Nephron progenitor cell (in vitro differentiated cells): Measurements from ENCODE around the gene AOPEP.
"Not testable (repeated sequence)": the region's sequence is repeated elsewhere in the genome, so short reads cannot be mapped to it uniquely, and the experiment has no call there.

Source experiments
- DNase-seq: peaks from one replicate; pipeline ENCODE4 v3.0.0; 2021
- H3K27ac Mint-ChIP-seq: 2 replicates; pipeline ENCODE4 v1.8.0; 2021; ENCODE audit warnings: mild to moderate bottlenecking, moderate library complexity, mixed read lengths
- H3K27me3 Mint-ChIP-seq: 2 replicates; pipeline ENCODE4 v1.8.0; 2021; ENCODE audit warnings: mild to moderate bottlenecking, low read depth, mixed read lengths; ENCODE audit not compliant: poor library complexity
- H3K36me3 Mint-ChIP-seq: 2 replicates; pipeline ENCODE4 v1.8.0; 2021; ENCODE audit warnings: low read depth, mixed read lengths
- H3K4me1 Mint-ChIP-seq: 2 replicates; pipeline ENCODE4 v1.8.0; 2021; ENCODE audit warnings: mixed read lengths
- H3K4me3 Mint-ChIP-seq: 2 replicates; pipeline ENCODE4 v1.8.0; 2021; ENCODE audit warnings: mild to moderate bottlenecking, moderate library complexity, mixed read lengths
- H3K9me3 Mint-ChIP-seq: 2 replicates; pipeline ENCODE4 v1.8.0; 2021; ENCODE audit warnings: mild to moderate bottlenecking, moderate library complexity, mixed read lengths
- TF ChIP-seq, protein P1 (sequence below): fragments of 200-600 bp; sonication (generic); IDR thresholded peaks from 2 replicates; pipeline ENCODE4 v1.5.0; 2021; ENCODE audit warnings: antibody characterized with exemption

Gene AOPEP

DNA sequence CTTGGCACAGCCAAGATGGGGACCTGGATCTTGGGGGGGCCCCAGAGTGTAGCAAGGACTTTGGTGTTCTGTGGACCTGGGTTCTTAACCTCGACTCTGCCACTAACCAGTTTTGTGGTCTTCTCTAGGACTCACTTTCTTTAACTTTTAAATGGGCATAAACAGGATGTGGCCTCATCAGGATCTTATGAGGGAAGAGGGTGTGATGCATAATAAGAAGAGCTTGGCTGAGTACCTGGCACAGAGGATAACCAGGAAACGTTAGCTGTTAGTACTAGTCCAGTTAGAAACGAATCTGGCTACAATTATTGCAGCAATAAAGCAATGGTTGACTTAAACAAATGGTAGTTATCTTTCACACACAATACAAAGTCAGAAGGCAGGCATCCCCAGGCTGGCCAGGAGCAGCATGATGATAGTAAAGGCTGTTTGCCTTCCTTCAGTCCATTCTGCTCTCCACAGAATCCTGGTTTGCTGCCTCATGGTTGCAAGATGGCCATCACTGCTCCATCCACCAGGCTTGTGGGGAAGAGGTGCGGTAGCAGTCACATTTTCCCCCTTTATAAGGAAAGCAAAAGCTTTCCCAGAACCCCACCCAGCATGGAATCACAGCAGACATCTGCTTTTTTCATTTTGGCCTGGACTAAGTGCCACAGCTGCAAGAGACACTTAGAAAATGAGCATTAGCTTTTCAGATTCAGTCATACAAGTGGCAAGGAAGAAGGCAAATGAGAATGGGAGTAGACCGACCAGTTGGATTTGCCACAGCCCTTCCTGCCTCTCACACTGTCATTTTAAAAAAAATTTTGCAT lies 225.0 kb downstream of the AOPEP start:
- no peak overlapping the region for H3K4me3 Mint-ChIP-seq
- peaks cover 56% of the 10 kb centered on the region for H3K4me1 Mint-ChIP-seq
- H3K36me3 Mint-ChIP-seq = peaks cover 24% of the 10 kb centered on the region
- no peak for DNase-seq
- TF ChIP-seq, protein P1, sequence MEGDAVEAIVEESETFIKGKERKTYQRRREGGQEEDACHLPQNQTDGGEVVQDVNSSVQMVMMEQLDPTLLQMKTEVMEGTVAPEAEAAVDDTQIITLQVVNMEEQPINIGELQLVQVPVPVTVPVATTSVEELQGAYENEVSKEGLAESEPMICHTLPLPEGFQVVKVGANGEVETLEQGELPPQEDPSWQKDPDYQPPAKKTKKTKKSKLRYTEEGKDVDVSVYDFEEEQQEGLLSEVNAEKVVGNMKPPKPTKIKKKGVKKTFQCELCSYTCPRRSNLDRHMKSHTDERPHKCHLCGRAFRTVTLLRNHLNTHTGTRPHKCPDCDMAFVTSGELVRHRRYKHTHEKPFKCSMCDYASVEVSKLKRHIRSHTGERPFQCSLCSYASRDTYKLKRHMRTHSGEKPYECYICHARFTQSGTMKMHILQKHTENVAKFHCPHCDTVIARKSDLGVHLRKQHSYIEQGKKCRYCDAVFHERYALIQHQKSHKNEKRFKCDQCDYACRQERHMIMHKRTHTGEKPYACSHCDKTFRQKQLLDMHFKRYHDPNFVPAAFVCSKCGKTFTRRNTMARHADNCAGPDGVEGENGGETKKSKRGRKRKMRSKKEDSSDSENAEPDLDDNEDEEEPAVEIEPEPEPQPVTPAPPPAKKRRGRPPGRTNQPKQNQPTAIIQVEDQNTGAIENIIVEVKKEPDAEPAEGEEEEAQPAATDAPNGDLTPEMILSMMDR = no peak
- H3K9me3 Mint-ChIP-seq = no peaks in the 10 kb centered on the region
- peaks cover 6% of the 10 kb centered on the region for H3K27me3 Mint-ChIP-seq
- no peak overlapping the region for H3K27ac Mint-ChIP-seq

DNA sequence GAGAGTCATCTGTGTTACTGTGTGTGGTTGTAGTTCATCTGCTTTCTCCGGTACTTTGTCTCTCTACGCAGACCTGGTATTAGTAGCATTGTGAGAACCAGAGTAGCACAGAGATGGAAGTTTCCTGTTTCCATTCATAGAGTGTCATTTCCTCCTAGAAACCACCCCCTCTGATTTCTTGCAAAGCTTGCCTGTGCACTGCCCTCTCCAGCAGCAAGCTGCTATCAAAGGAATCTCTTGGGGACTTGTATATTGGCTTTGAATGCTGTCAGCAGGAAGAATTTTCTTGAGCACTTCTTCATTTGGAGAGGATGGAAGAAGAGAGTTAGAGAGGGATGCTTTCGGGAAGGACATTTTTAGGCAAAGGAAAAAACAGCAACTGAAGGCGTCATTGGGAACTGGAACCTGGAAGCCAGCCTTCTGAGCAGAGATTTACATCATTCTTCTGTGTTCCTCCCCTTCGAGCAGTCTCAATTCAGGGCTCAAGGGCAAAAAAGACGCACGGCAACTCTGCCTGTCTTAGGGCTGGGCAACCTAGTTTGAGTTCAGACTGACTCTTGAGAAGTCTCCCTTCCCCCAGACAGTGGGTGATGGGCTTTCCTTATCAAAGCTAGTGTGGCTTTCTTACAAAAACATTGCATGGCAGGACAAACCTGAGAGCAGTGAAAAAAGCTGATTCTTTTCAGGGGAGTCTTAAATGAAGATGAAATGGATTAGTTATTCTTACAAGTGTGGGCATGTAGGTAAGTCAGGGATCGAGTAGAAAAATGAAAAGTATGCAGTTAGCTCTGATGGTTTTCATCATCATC lies 226.3 kb downstream of the AOPEP start:
- Mint-ChIP-seq H3K4me1 (peaks cover 56% of the 10 kb centered on the region), H3K9me3 (no peaks in the 10 kb centered on the region), H3K36me3 (peaks cover 29% of the 10 kb centered on the region), H3K27ac (no peak overlapping the region), H3K27me3 (peaks cover 6% of the 10 kb centered on the region), H3K4me3 (no peak overlapping the region)
- TF ChIP-seq, protein P1 = no peak
- no peak for DNase-seq

DNA sequence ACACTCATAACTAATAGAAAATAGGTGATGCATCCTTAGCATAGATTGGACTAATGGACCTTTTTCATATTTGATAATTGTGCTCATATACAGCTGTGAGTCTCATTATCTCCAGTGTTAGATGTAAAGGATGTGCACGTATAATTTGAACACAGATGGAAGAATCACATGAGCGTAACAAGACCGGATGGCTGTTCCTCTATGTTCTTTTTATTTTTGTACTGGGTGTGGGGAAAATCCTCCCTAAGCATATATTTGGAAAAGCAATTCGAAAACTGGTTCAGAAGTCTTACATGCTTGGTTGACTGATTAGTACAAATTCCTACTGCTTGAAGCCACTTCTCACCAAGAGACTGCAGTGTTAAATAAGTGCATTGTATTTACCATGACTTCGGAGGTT lies 230.2 kb downstream of the AOPEP start:
- Mint-ChIP-seq H3K36me3 (peaks cover 47% of the 10 kb centered on the region), H3K4me3 (no peak overlapping the region), H3K27me3 (no peaks in the 10 kb centered on the region), H3K9me3 (peaks cover 6% of the 10 kb centered on the region), H3K4me1 (peaks cover 18% of the 10 kb centered on the region), H3K27ac (no peak overlapping the region)
- DNase-seq = no peak
- TF ChIP-seq, protein P1 = no peak

DNA sequence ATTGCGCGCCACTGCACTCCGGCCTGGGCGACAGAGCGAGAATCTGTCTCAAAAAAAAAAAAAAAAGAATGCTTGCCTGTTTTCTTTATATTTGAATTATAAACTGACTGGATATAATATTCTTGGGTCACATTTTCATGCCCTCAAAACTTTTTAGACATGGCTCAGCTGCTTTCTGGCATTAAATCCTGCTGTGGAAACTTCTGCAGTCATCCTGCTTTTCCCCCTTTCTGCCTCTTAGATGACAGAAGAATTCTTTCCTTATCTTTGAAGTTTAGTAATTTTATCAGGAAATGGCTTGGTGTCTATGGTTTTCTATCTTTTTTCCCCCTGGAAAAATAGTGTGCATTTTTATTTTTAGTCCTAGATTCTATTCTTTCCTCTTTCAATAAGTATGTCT lies 234.5 kb downstream of the AOPEP start:
- no peak overlapping the region for H3K4me3 Mint-ChIP-seq
- H3K27me3 Mint-ChIP-seq = peaks cover 4% of the 10 kb centered on the region
- TF ChIP-seq, protein P1 = no peak
- no peak overlapping the region for H3K27ac Mint-ChIP-seq
- peaks cover 10% of the 10 kb centered on the region for H3K9me3 Mint-ChIP-seq
- no peaks in the 10 kb centered on the region for H3K4me1 Mint-ChIP-seq
- peaks cover 53% of the 10 kb centered on the region for H3K36me3 Mint-ChIP-seq
- no peak for DNase-seq

DNA sequence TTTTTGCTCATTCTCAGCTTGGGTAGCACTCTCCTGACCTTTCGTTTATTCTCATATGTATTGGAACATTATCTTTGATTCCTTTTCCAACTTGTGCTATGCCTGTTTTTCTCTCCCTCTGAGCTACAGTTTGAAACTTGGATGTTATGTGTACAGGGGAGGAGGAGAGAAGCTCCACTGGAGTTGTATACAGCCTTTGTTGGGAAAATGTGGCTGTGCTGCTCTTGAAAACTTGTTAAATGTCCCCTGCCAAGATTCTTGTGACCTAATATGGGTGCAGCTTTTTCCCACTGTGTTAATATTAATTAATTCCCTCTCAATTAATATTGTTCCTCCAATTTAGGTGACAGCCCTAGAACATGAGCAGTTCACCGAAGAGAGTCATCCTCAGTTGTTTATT lies 235.4 kb downstream of the AOPEP start:
- no peaks in the 10 kb centered on the region for H3K4me1 Mint-ChIP-seq
- DNase-seq = no peak
- no peak overlapping the region for H3K4me3 Mint-ChIP-seq
- TF ChIP-seq, protein P1 = no peak
- peaks cover 10% of the 10 kb centered on the region for H3K9me3 Mint-ChIP-seq
- H3K36me3 Mint-ChIP-seq = peaks cover 44% of the 10 kb centered on the region
- no peak overlapping the region for H3K27ac Mint-ChIP-seq
- peaks cover 4% of the 10 kb centered on the region for H3K27me3 Mint-ChIP-seq

DNA sequence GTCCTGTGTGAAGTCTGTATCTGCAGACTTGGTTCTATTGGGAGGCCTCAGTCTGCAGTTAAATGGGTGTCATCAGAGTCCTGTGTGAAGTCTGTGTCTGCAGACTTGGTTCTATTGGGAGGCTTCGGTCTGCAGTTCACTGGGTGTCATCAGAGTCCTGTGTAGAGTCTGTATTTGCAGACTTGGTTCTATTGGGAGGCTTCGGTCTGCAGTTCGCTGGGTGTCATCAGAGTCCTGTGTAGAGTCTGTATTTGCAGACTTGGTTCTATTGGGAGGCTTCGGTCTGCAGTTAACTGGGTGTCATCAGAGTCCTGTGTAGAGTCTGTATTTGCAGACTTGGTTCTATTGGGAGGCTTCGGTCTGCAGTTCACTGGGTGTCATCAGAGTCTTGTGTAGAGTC lies 239.1 kb downstream of the AOPEP start:
- not testable (repeated sequence) for DNase-seq, H3K4me3 Mint-ChIP-seq, H3K27me3 Mint-ChIP-seq, H3K27ac Mint-ChIP-seq
- Mint-ChIP-seq H3K4me1 (peaks cover 11% of the 10 kb centered on the region), H3K9me3 (peaks cover 10% of the 10 kb centered on the region), H3K36me3 (peaks cover 35% of the 10 kb centered on the region)

DNA sequence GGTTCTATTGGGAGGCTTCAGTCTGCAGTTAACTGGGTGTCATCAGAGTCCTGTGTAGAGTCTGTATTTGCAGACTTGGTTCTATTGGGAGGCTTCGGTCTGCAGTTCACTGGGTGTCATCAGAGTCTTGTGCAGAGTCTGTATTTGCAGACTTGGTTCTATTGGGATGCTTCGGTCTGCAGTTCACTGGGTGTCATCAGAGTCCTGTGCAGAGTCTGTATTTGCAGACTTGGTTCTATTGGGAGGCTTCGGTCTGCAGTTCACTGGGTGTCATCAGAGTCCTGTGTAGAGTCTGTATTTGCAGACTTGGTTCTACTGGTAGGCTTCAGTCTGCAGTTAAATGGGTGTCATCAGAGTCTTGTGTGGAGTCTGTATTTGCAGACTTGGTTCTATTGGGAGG lies 239.5 kb downstream of the AOPEP start:
- not testable (repeated sequence) for H3K4me3 Mint-ChIP-seq, H3K9me3 Mint-ChIP-seq, H3K27me3 Mint-ChIP-seq, H3K27ac Mint-ChIP-seq, DNase-seq
- H3K36me3 Mint-ChIP-seq = peaks cover 33% of the 10 kb centered on the region
- peaks cover 15% of the 10 kb centered on the region for H3K4me1 Mint-ChIP-seq
